B cell (primary cell): ENCODE data around the gene IER2. TPM values are rescaled to one million over a fixed set of nuclear protein-coding genes. Genes with fewer than 3 reads are reported as not detected.

Source experiments
- ATAC-seq: fragments of 200-7000 bp; cut with Tn5 transposase; one replicate; pipeline ENCODE4 v1.10.0; 2021; ENCODE audit warnings: low read depth, mild to moderate bottlenecking, moderate number of reproducible peaks, moderate library complexity
- CTCF ChIA-PET: fragments of 350-600 bp; sonication (Branson Sonifier 250); formaldehyde crosslinking; loops from one replicate; lab custom pipeline; 2021; ENCODE audit warnings: antibody characterized with exemption, inconsistent platforms; lab: Charles Lee
- POLR2A ChIA-PET: fragments of 350-600 bp; sonication (Branson Sonifier 250); formaldehyde crosslinking; loops from one replicate; lab custom pipeline; 2021; ENCODE audit warnings: antibody characterized with exemption; lab: Charles Lee
- DNase-seq: peaks from one replicate; pipeline ENCODE4 v3.0.0; 2013
- H2AFZ ChIP-seq: 2 replicates; pipeline ENCODE4 v1.6.1; 2012; ENCODE audit warnings: mild to moderate bottlenecking, low read depth, low read length; ENCODE audit not compliant: insufficient read depth, poor library complexity, severe bottlenecking
- H3K27ac ChIP-seq, 2 donors: 1 replicate in 1 of 2; 2 replicates in 1 of 2; pipeline ENCODE4 v1.5.1; 2012 to 2013; ENCODE audit warnings: low read length in 2 of 2, mild to moderate bottlenecking in 2 of 2, moderate library complexity in 1 of 2
- H3K27me3 ChIP-seq, 4 experiments: fragments of 200-600 bp in 1 of 4; sonication (generic) in 1 of 4; replicated peaks in 1 of 4; 1 replicate in 2 of 4; 2 replicates in 2 of 4; pipeline versions ENCODE4 v1.6.1 to v1.7.0; 2013 to 2016; ENCODE audit warnings: low read length in 3 of 4, mild to moderate bottlenecking in 2 of 4, mixed read lengths in 1 of 4, moderate library complexity in 1 of 4; ENCODE audit not compliant: insufficient read depth in 4 of 4, control insufficient read depth in 3 of 4; ENCODE audit errors: control extremely low read depth in 1 of 4
- H3K36me3 ChIP-seq, 2 experiments: replicated peaks in 1 of 2; 1 replicate in 1 of 2; 2 replicates in 1 of 2; pipeline versions ENCODE4 v1.6.1 to v1.7.1; 2013; ENCODE audit warnings: low read length in 1 of 2; ENCODE audit not compliant: insufficient read depth in 2 of 2, control insufficient read depth in 1 of 2; ENCODE audit errors: control extremely low read depth in 1 of 2, extremely low read depth in 1 of 2
- H3K4me1 ChIP-seq, 2 donors: fragments of 200-600 bp in 1 of 2; sonication (generic) in 1 of 2; 1 replicate in 1 of 2; 2 replicates in 1 of 2; pipeline versions ENCODE4 v1.5.1 to v1.6.1; 2013 to 2017; ENCODE audit warnings: low read length in 2 of 2; ENCODE audit not compliant: control insufficient read depth in 2 of 2, insufficient read depth in 2 of 2
- H3K4me2 ChIP-seq: replicated peaks from 2 replicates; pipeline ENCODE3; 2012; ENCODE audit warnings: mild to moderate bottlenecking, low read depth, low read length; ENCODE audit not compliant: poor library complexity, severe bottlenecking
- H3K4me3 ChIP-seq, 5 experiments: fragments of 200-600 bp in 1 of 5; sonication (generic) in 1 of 5; 1 replicate in 3 of 5; 2 replicates in 2 of 5; pipeline versions ENCODE4 v1.5.1 to v1.7.0; 2011 to 2016; ENCODE audit warnings: low read length in 4 of 5, mild to moderate bottlenecking in 4 of 5, low read depth in 2 of 5, control low read depth in 1 of 5, moderate library complexity in 1 of 5; ENCODE audit not compliant: insufficient read depth in 1 of 5; ENCODE audit errors: control extremely low read depth in 1 of 5, extremely low read depth in 1 of 5
- H3K79me2 ChIP-seq: fragments of 200-600 bp; sonication (generic); one replicate; pipeline ENCODE4 v1.6.0; 2016; ENCODE audit warnings: low read length; ENCODE audit not compliant: control insufficient read depth, insufficient read depth
- H3K9ac ChIP-seq: fragments of 200-600 bp; sonication (generic); 2 replicates; pipeline ENCODE4 v1.6.1; 2017; ENCODE audit warnings: mild to moderate bottlenecking, low read length, moderate library complexity
- H3K9me3 ChIP-seq, 3 donors: one replicate each; pipeline versions ENCODE4 v1.6.1 to v1.7.1; 2013; ENCODE audit warnings: low read length in 2 of 3; ENCODE audit not compliant: control insufficient read depth in 2 of 3, insufficient read depth in 1 of 3; ENCODE audit errors: control extremely low read depth in 1 of 3
- H4K20me1 ChIP-seq: 2 replicates; pipeline ENCODE4 v1.6.0; 2012; ENCODE audit warnings: mild to moderate bottlenecking, low read length; ENCODE audit not compliant: insufficient read depth, control insufficient read depth, poor library complexity, severe bottlenecking
- H3K27ac Mint-ChIP-seq: one replicate; pipeline ENCODE4 v1.8.0; 2021; ENCODE audit warnings: mixed read lengths
- H3K27me3 Mint-ChIP-seq: one replicate; pipeline ENCODE4 v1.8.0; 2021; ENCODE audit warnings: mixed read lengths
- H3K4me1 Mint-ChIP-seq: one replicate; pipeline ENCODE4 v1.8.0; 2021; ENCODE audit warnings: mixed read lengths
- H3K4me3 Mint-ChIP-seq: one replicate; pipeline ENCODE4 v1.8.0; 2021; ENCODE audit warnings: mixed read lengths
- H3K9me3 Mint-ChIP-seq: one replicate; pipeline ENCODE4 v1.8.0; 2022; ENCODE audit warnings: mixed read lengths; ENCODE audit not compliant: insufficient read depth
- CTCF ChIP-seq: fragments of 200-600 bp; IDR thresholded peaks from one replicate; pipeline ENCODE4 v1.8.0; 2022; ENCODE audit warnings: antibody characterized with exemption, mild to moderate bottlenecking
- EZH2 ChIP-seq: IDR thresholded peaks from 2 replicates; pipeline ENCODE4 v1.6.1; 2012; ENCODE audit warnings: borderline replicate concordance, low read depth, mild to moderate bottlenecking, moderate library complexity, low read length; ENCODE audit not compliant: insufficient read depth, poor library complexity, severe bottlenecking
- WGBS: methylation state at CpG from one replicate; pipeline ENCODE4 v1.1.5; 2013; ENCODE audit warnings: missing lambda C conversion rate; ENCODE audit not compliant: insufficient coverage; 5-methylcytosine and 5-hydroxymethylcytosine counted together
- intact Hi-C: fragments of 100-400 bp; cut with micrococcal nuclease; formaldehyde crosslinking; loops from one replicate; pipeline ENCODE4 v1.10.0; 2022
- polyA plus RNA-seq: library from polyadenylated mRNA; depleted of rRNA; stranded (reverse); fragments of >200 nt; gene quantifications from 2 replicates; pipeline ENCODE4 v1.2.3, GENCODE V29; 2012
- total RNA-seq, 2 donors: library from RNA; stranded (reverse); fragments of 120-200 nt in 1 of 2; gene quantifications; 1 replicate in 1 of 2; 2 replicates in 1 of 2; pipeline versions ENCODE4 v1.2.3 to v1.2.4, GENCODE V29; 2013 to 2022

Gene IER2
- total and polyA plus RNA-seq, 2 donors (not counting 1 experiment from before 2014, with no cell fraction given), result 189 to 2,152 TPM

GRCh38 chr19:13163609-13164342 is 13.6 kb downstream of the IER2 start:
- intact Hi-C loops, result loop anchor here (5.0 kb wide), 1 partner anchor 1219 kb away; the partner anchor contains the start of gene ADGRE5
- H3K27me3 Mint-ChIP-seq, result no peaks in the 10 kb centered on the region

More at GRCh38 chr19:13163609-13164342, 13.6 kb downstream of the IER2 start:
- 6% methylated on average over 20 of the region's 20 CpGs for WGBS
- DNase-seq (peak; percentile 68), ATAC-seq (peak; percentile 10)
- Histone ChIP-seq H3K4me3 (peak overlapping the region in 4 of 5 experiments; percentile 16 to 61 (median 39)), H3K27me3 (no peaks in the 10 kb centered on the region), H3K79me2 (peaks cover 17% of the 10 kb centered on the region), H3K9ac (peak overlapping the region; percentile 73), H3K4me2 (peak overlapping the region; percentile 94), H4K20me1 (no peaks in the 10 kb centered on the region), H2AFZ (peak overlapping the region; percentile 84), H3K4me1 (peaks cover 84 to 97% of the 10 kb centered on the region in 2 donors), H3K9me3 (no peaks in the 10 kb centered on the region), H3K27ac (peak overlapping the region; percentile 85 to 94), H3K36me3 (no peaks in the 10 kb centered on the region)
- peak overlapping the region; percentile 97 for H3K27ac Mint-ChIP-seq
- H3K9me3 Mint-ChIP-seq, result no peaks in the 10 kb centered on the region
- ChIA-PET POLR2A (interaction anchor here (0.6 to 7.1 kb wide), 11 partner anchors 9 to 1206 kb away, joined by 3 to 64 read pairs (median 4); no protein-coding TSS in a partner anchor), CTCF (interaction anchor here (0.6 to 12.6 kb wide), 13 partner anchors 9 to 275 kb away, joined by 3 to 154 read pairs (median 5); no protein-coding TSS in a partner anchor)
- peaks cover 64% of the 10 kb centered on the region for H3K4me1 Mint-ChIP-seq
- H3K4me3 Mint-ChIP-seq, result peak overlapping the region; percentile 92
- TF ChIP-seq CTCF (no peak), EZH2 (no peak)
